SK-N-SH (cell line): ENCODE measurements around the gene INSYN2B. TPM values are rescaled to one million over a fixed set of nuclear protein-coding genes. Genes with fewer than 3 reads are reported as not detected.

ENCODE experiments used
- CTCF ChIA-PET: fragments of 300-600, 350-600 bp; formaldehyde crosslinking; extraction: SDS; loops from one replicate; lab custom pipeline; 2021; lab: Yijun Ruan, JAX
- POLR2A ChIA-PET: fragments of 350-600 bp; sonication (Branson Sonifier 250); formaldehyde crosslinking; extraction: SDS; loops from one replicate; lab custom pipeline; 2020; ENCODE audit warnings: antibody characterized with exemption, inconsistent platforms; lab: Yijun Ruan, JAX
- DNase-seq: peaks from one replicate; pipeline ENCODE4 v3.0.0; 2012
- H2AFZ ChIP-seq: fragments of 200-600 bp; sonication (generic); 2 replicates; pipeline ENCODE4 v1.8.1; 2016; ENCODE audit warnings: antibody characterized with exemption, mild to moderate bottlenecking, low read depth
- H3F3A ChIP-seq: fragments of 200-600 bp; sonication (generic); replicated peaks from 2 replicates; pipeline ENCODE3; 2016; ENCODE audit warnings: antibody characterized with exemption, mild to moderate bottlenecking; ENCODE audit not compliant: insufficient read depth
- H3K27ac ChIP-seq, 2 experiments: fragments of 200-500 bp in 1 of 2; fragments of 200-600 bp in 1 of 2; sonication (Bioruptor generic) in 1 of 2; sonication (generic), shearing (Covaris generic) in 1 of 2; 2 replicates each; pipeline versions ENCODE4 v1.5.1 to v1.6.1; 2014 to 2016; ENCODE audit warnings: low read depth in 2 of 2, inconsistent platforms in 1 of 2, low read length in 1 of 2, mild to moderate bottlenecking in 1 of 2, mixed read lengths in 1 of 2
- H3K27me3 ChIP-seq: fragments of 200-600 bp; sonication (generic), shearing (Covaris generic); 2 replicates; pipeline ENCODE4 v1.6.1; 2016; ENCODE audit warnings: mixed run types; ENCODE audit not compliant: insufficient read depth
- H3K36me3 ChIP-seq, 2 experiments: fragments of 200-500 bp in 1 of 2; fragments of 200-600 bp in 1 of 2; sonication (Bioruptor generic) in 1 of 2; sonication (generic) in 1 of 2; replicated peaks in 1 of 2; 2 replicates each; pipeline versions ENCODE3 to v1.5.1; 2014 to 2016; ENCODE audit warnings: low read length in 1 of 2, mild to moderate bottlenecking in 1 of 2; ENCODE audit not compliant: insufficient read depth in 2 of 2, control insufficient read depth in 1 of 2
- H3K4me1 ChIP-seq, 2 experiments: fragments of 200-500 bp in 1 of 2; fragments of 200-600 bp in 1 of 2; sonication (Bioruptor generic) in 1 of 2; sonication (generic), shearing (Covaris generic) in 1 of 2; 2 replicates each; pipeline versions ENCODE4 v1.5.1 to v1.6.1; 2014 to 2016; ENCODE audit warnings: low read depth in 1 of 2, low read length in 1 of 2, mixed run types in 1 of 2; ENCODE audit not compliant: insufficient read depth in 2 of 2, control insufficient read depth in 1 of 2
- H3K4me2 ChIP-seq: fragments of 200-600 bp; sonication (generic), shearing (Covaris generic); 2 replicates; pipeline ENCODE4 v1.6.1; 2017; ENCODE audit warnings: mixed run types
- H3K4me3 ChIP-seq, 2 experiments: fragments of 200-500 bp in 1 of 2; fragments of 200-600 bp in 1 of 2; sonication (Bioruptor generic) in 1 of 2; sonication (generic), shearing (Covaris generic) in 1 of 2; 2 replicates each; pipeline versions ENCODE4 v1.5.1 to v1.8.1; 2014 to 2016; ENCODE audit warnings: low read depth in 2 of 2, inconsistent platforms in 1 of 2, low read length in 1 of 2, mild to moderate bottlenecking in 1 of 2, mixed read lengths in 1 of 2, moderate library complexity in 1 of 2
- H3K79me2 ChIP-seq: fragments of 200-600 bp; sonication (generic); 2 replicates; pipeline ENCODE4 v1.8.1; 2017; ENCODE audit warnings: mild to moderate bottlenecking; ENCODE audit not compliant: insufficient read depth
- H3K9ac ChIP-seq: fragments of 200-600 bp; sonication (generic); 2 replicates; pipeline ENCODE4 v1.6.1; 2017; ENCODE audit warnings: mixed run types
- H3K9me2 ChIP-seq: fragments of 200-600 bp; sonication (generic); 2 replicates; pipeline ENCODE4 v1.6.1; 2017; ENCODE audit warnings: mixed run types
- H3K9me3 ChIP-seq: fragments of 200-600 bp; sonication (generic); 2 replicates; pipeline ENCODE4 v1.6.1; 2017; ENCODE audit warnings: mixed run types, mild to moderate bottlenecking, moderate library complexity
- H4K20me1 ChIP-seq: fragments of 200-600 bp; sonication (generic); 2 replicates; pipeline ENCODE4 v1.6.1; 2017; ENCODE audit warnings: mild to moderate bottlenecking, mixed run types; ENCODE audit not compliant: insufficient read depth
- EP300 ChIP-seq, 2 experiments: IDR thresholded peaks; 2 replicates each; pipeline versions ENCODE4 v1.4.0 to v1.6.1; 2012; ENCODE audit warnings: borderline replicate concordance in 1 of 2, low read depth in 1 of 2, low read length in 1 of 2
- GATA2 ChIP-seq: sonication (generic); formaldehyde crosslinking; IDR thresholded peaks from 2 replicates; pipeline ENCODE4 v1.5.0; 2020; ENCODE audit warnings: mild to moderate bottlenecking, missing genetic modification reagents
- MAX ChIP-seq: IDR thresholded peaks from 2 replicates; pipeline ENCODE4 v1.4.0; 2012; ENCODE audit warnings: low read depth
- MEF2A ChIP-seq: IDR thresholded peaks from 2 replicates; pipeline ENCODE4 v1.4.0; 2012; ENCODE audit warnings: low read depth, borderline replicate concordance
- MXI1 ChIP-seq: IDR thresholded peaks from 2 replicates; pipeline ENCODE4 v1.6.1; 2012; ENCODE audit warnings: mild to moderate bottlenecking, low read depth, low read length, improper control_type of control experiment
- NFIC ChIP-seq: IDR thresholded peaks from 2 replicates; pipeline ENCODE4 v1.4.0; 2012; ENCODE audit warnings: borderline replicate concordance
- POLR2AphosphoS5 ChIP-seq: IDR thresholded peaks from 2 replicates; pipeline ENCODE4 v1.6.1; 2012; ENCODE audit warnings: low read depth, low read length
- SMC3 ChIP-seq: IDR thresholded peaks from 2 replicates; pipeline ENCODE4 v1.6.1; 2012; ENCODE audit warnings: low read depth, low read length, improper control_type of control experiment
- TAF1 ChIP-seq: IDR thresholded peaks from 2 replicates; pipeline ENCODE4 v1.6.1; 2012; ENCODE audit warnings: low read depth, mild to moderate bottlenecking, low read length, moderate library complexity, borderline replicate concordance
- TCF12 ChIP-seq: IDR thresholded peaks from 2 replicates; pipeline ENCODE4 v1.4.0; 2012
- TEAD4 ChIP-seq: IDR thresholded peaks from 2 replicates; pipeline ENCODE4 v1.4.0; 2012; ENCODE audit warnings: mild to moderate bottlenecking, borderline replicate concordance; ENCODE audit not compliant: insufficient read depth
- YY1 ChIP-seq: IDR thresholded peaks from 2 replicates; pipeline ENCODE4 v1.4.0; 2012; ENCODE audit warnings: low read depth, mild to moderate bottlenecking
- ZBTB33 ChIP-seq: IDR thresholded peaks from 2 replicates; pipeline ENCODE4 v1.4.0; 2012; ENCODE audit warnings: low read depth, borderline replicate concordance
- WGBS: methylation state at CpG from one replicate; pipeline ENCODE4 v1.1.6; 2017; ENCODE audit warnings: low lambda C conversion rate; 5-methylcytosine and 5-hydroxymethylcytosine counted together
- polyA plus RNA-seq, 3 experiments: library from polyadenylated mRNA; depleted of rRNA; stranded (reverse); fragments of >200 nt; gene quantifications; 2 replicates each; pipeline ENCODE4 v1.2.3, GENCODE V29; 2012
- TF ChIP-seq, protein P1 (sequence below): IDR thresholded peaks from 2 replicates; pipeline ENCODE4; 2012
- TF ChIP-seq, protein P2 (sequence below): fragments of 200-600 bp; sonication (generic); IDR thresholded peaks from 2 replicates; pipeline ENCODE4 v1.6.1; 2017; ENCODE audit warnings: antibody characterized with exemption, mild to moderate bottlenecking, moderate library complexity

Gene INSYN2B
- polyA plus RNA-seq, 1 of the 3 experiments (the other 2 are of a cell fraction), result 9.2 TPM

GRCh38 chr5:169944115-169944514 is 36.2 kb downstream of the INSYN2B start:
- ChIA-PET CTCF (interaction anchor here (2.5 to 8.0 kb wide), 2 partner anchors 11 to 36 kb away, joined by 5 to 45 read pairs; partner anchors contain the start of gene INSYN2B), POLR2A (no interaction called here)
- H3K4me3 ChIP-seq, result no peak overlapping the region
- TF ChIP-seq TEAD4 (no peak), EP300 (IDR thresholded peaks at IDR 0.05; ENCODE audit: borderline replicate concordance in 1 of 2, low read depth in 1 of 2, low read length in 1 of 2) (no peak), GATA2 (CRISPR knock-in tag) (no peak), MXI1 (no peak), ZBTB33 (no peak), TCF12 (no peak), MEF2A (no peak), MAX (no peak), SMC3 (no peak), YY1 (no peak), NFIC (no peak), TAF1 (no peak), POLR2AphosphoS5 (no peak)
- TF ChIP-seq, protein P1, sequence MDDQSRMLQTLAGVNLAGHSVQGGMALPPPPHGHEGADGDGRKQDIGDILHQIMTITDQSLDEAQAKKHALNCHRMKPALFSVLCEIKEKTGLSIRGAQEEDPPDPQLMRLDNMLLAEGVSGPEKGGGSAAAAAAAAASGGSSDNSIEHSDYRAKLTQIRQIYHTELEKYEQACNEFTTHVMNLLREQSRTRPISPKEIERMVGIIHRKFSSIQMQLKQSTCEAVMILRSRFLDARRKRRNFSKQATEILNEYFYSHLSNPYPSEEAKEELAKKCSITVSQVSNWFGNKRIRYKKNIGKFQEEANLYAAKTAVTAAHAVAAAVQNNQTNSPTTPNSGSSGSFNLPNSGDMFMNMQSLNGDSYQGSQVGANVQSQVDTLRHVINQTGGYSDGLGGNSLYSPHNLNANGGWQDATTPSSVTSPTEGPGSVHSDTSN, result no peak
- TF ChIP-seq, protein P2, sequence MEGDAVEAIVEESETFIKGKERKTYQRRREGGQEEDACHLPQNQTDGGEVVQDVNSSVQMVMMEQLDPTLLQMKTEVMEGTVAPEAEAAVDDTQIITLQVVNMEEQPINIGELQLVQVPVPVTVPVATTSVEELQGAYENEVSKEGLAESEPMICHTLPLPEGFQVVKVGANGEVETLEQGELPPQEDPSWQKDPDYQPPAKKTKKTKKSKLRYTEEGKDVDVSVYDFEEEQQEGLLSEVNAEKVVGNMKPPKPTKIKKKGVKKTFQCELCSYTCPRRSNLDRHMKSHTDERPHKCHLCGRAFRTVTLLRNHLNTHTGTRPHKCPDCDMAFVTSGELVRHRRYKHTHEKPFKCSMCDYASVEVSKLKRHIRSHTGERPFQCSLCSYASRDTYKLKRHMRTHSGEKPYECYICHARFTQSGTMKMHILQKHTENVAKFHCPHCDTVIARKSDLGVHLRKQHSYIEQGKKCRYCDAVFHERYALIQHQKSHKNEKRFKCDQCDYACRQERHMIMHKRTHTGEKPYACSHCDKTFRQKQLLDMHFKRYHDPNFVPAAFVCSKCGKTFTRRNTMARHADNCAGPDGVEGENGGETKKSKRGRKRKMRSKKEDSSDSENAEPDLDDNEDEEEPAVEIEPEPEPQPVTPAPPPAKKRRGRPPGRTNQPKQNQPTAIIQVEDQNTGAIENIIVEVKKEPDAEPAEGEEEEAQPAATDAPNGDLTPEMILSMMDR, result no peak
- H3K9me3 ChIP-seq, result no peaks in the 10 kb centered on the region
- H3K79me2 ChIP-seq, result peaks cover 82% of the 10 kb centered on the region
- DNase-seq, result no peak
- WGBS, result 91% methylated on average over 6 of the region's 6 CpGs
- H3K9me2 ChIP-seq, result no peaks in the 10 kb centered on the region
- H3K27me3 ChIP-seq, result no peaks in the 10 kb centered on the region
- no peak overlapping the region for H3K9ac ChIP-seq
- H3K4me1 ChIP-seq, result peaks cover 2 to 20% of the 10 kb centered on the region in 2 experiments; a peak in 3 of 4 replicates
- no peaks in the 10 kb centered on the region for H4K20me1 ChIP-seq
- no peak overlapping the region for H3K27ac ChIP-seq
- H2AFZ ChIP-seq, result no peak overlapping the region
- peaks cover 15% of the 10 kb centered on the region for H3F3A ChIP-seq
- H3K4me2 ChIP-seq, result no peak overlapping the region
- H3K36me3 ChIP-seq, result peaks cover 0 to 4% of the 10 kb centered on the region in 2 experiments
